ENCODE results near the gene SCTR. TPM values are rescaled to one million over a fixed set of nuclear protein-coding genes. Genes with fewer than 3 reads are reported as not detected.

Gene SCTR
- total and polyA plus RNA-seq, 2 of the 8 experiments (the other 6 are each of a cell fraction or from before 2014, with no cell fraction given), result 0.15 TPM; not detected in 1

DNA sequence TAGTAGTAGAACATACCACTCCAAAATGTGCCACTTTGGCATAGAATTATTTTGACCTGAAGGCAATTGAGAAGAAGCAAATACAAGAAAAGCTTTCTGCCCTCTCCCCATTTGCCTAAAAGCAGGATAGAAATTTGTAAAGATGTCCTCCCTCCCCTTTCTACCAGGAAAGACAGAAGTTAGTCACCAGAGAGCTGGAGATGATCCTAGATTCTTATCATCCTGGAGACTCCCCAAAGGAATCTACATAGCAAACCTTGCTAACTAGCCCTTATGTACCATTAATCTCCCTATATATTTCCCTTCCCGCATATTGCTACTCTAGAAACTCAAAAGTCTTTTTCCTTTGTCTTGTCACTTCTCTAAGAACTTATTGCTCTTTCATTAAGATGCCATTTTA, 105.2 kb downstream of the SCTR start:
- Histone ChIP-seq H3K56ac (replicated peaks; ENCODE audit: insufficient read length, low read depth, low read length) (no peak overlapping the region), H2BK12ac (ENCODE audit: low read depth, low read length) (no peak overlapping the region), H3K23ac (ENCODE audit: insufficient read length) (no peak overlapping the region), H2BK120ac (replicated peaks; ENCODE audit: low read depth, low read length) (no peak overlapping the region), H4K5ac (ENCODE audit: insufficient read length, low read depth, low read length) (no peak overlapping the region), H2BK5ac (ENCODE audit: low read depth, low read length) (no peak overlapping the region), H4K20me1 (replicated peaks in 1 of 2; ENCODE audit: control insufficient read depth in 1 of 2, insufficient read depth in 2 of 2, low read length in 2 of 2) (no peaks in the 10 kb centered on the region), H2BK20ac (ENCODE audit: low read length) (no peak overlapping the region), H3K9ac (replicated peaks in 1 of 4; ENCODE audit: extremely low read depth in 1 of 4, low read depth in 3 of 4, low read length in 3 of 4) (no peak overlapping the region), H3K27me3 (replicated peaks in 1 of 4; ENCODE audit: control insufficient read depth in 3 of 4, extremely low read depth in 1 of 4, insufficient read depth in 3 of 4, low read length in 3 of 4) (no peaks in the 10 kb centered on the region; a peak in 1 of 7 replicates), H2AK5ac (ENCODE audit: low read depth, low read length) (no peak overlapping the region), H3K23me2 (ENCODE audit: low read depth, low read length) (no peaks in the 10 kb centered on the region), H2AFZ (ENCODE audit: low read length) (no peak overlapping the region), H3K27ac (ENCODE audit: low read depth, low read length) (no peak overlapping the region), H3K79me1 (ENCODE audit: low read depth, low read length) (no peaks in the 10 kb centered on the region), H3K79me2 (ENCODE audit: control insufficient read depth in 1 of 2, insufficient read depth in 2 of 2, low read length in 2 of 2) (no peaks in the 10 kb centered on the region), H3K4me3 (ENCODE audit: extremely low read depth in 1 of 4, insufficient read depth in 2 of 4, low read depth in 3 of 4, low read length in 4 of 4) (no peak overlapping the region), H4K91ac (replicated peaks; ENCODE audit: insufficient read length, low read length) (no peak overlapping the region), H3K14ac (ENCODE audit: insufficient read length) (no peak overlapping the region), H3K4ac (replicated peaks; ENCODE audit: insufficient read length, low read depth, low read length) (no peak overlapping the region), H2BK15ac (ENCODE audit: low read length) (no peak overlapping the region), H3K36me3 (ENCODE audit: control insufficient read depth in 2 of 4, insufficient read depth in 4 of 4, low read length in 3 of 4) (no peaks in the 10 kb centered on the region), H4K8ac (ENCODE audit: extremely low read depth, insufficient read depth, low read length) (no peak overlapping the region), H3K9me3 (ENCODE audit: insufficient read depth in 2 of 2, low read depth in 1 of 2, low read length in 1 of 2) (peaks cover 10 to 15% of the 10 kb centered on the region in 2 experiments; a peak in 3 of 4 replicates), H3K4me2 (ENCODE audit: insufficient read depth in 1 of 2, low read depth in 2 of 2, low read length in 2 of 2) (no peak overlapping the region), H3K4me1 (replicated peaks in 1 of 4; ENCODE audit: control insufficient read depth in 3 of 4, insufficient read depth in 4 of 4, low read length in 3 of 4) (no peaks in the 10 kb centered on the region), H3K18ac (ENCODE audit: extremely low read depth, low read length) (no peak overlapping the region)
- DNase-seq (ENCODE audit: low read depth in 1 of 2, low spot score in 2 of 2), result no peak
- CTCF ChIA-PET (ENCODE audit: partially characterized antibody), result interaction anchor here (0.9 kb wide), 1 partner anchor 11 kb away, joined by 3 read pairs; no protein-coding TSS in a partner anchor
- no peak for FAIRE-seq
- 100% methylated on average over 1 of the region's 1 CpG for WGBS, 2 experiments (ENCODE audit: extremely low coverage in 1 of 2, insufficient coverage in 1 of 2, insufficient read length in 1 of 2, insufficient replicate concordance in 2 of 2, low coverage in 1 of 2, low lambda C conversion rate in 2 of 2, missing lambda C conversion rate in 1 of 2)
- TF ChIP-seq RFX5 (IDR thresholded peaks at IDR 0.05; ENCODE audit: borderline replicate concordance, low read depth, low read length), result no peak
- TF ChIP-seq KDM5A (IDR thresholded peaks at IDR 0.05; ENCODE audit: low read length), result no peak
- no peak for TF ChIP-seq KDM4A (IDR thresholded peaks at IDR 0.05; ENCODE audit: low read depth, low read length, severe bottlenecking)
- TF ChIP-seq HDAC6 (IDR thresholded peaks at IDR 0.05; ENCODE audit: low read depth, low read length), result no peak
- TF ChIP-seq POU5F1 (IDR thresholded peaks at IDR 0.05; ENCODE audit: low read depth, low read length), result no peak
- no peak for TF ChIP-seq SIX5 (IDR thresholded peaks at IDR 0.05; ENCODE audit: low read depth, low read length)
- POLR2A ChIA-PET (ENCODE audit: partially characterized antibody), result no interaction called here

Measured in H1 (cell line).